RWPE1 (cell line): Measurements from ENCODE around the gene RNFT2.

Experiments used
- CTCF ChIA-PET: fragments of 350-600 bp; sonication (Branson Sonifier 250); formaldehyde crosslinking; extraction: SDS; loops from one replicate; lab custom pipeline; 2021; lab: Yijun Ruan, JAX
- POLR2A ChIA-PET: fragments of 400-600 bp; formaldehyde crosslinking; extraction: SDS; loops from one replicate; lab custom pipeline; 2020; ENCODE audit warnings: antibody characterized with exemption; ENCODE audit not compliant: low non-redundant PET; lab: Yijun Ruan, JAX
- DNase-seq: peaks from one replicate; pipeline ENCODE4 v3.0.0; 2012; ENCODE audit warnings: low spot score
- H3K27ac ChIP-seq: fragments of 450-650 bp; 2 replicates; pipeline ENCODE4 v1.5.1; 2017
- TF ChIP-seq, protein P1 (sequence below): fragments of 450-650 bp; conservative IDR thresholded peaks from 2 replicates; pipeline ENCODE4 v1.5.1; 2017; ENCODE audit warnings: low read depth, mild to moderate bottlenecking

RNFT2 gene

DNA sequence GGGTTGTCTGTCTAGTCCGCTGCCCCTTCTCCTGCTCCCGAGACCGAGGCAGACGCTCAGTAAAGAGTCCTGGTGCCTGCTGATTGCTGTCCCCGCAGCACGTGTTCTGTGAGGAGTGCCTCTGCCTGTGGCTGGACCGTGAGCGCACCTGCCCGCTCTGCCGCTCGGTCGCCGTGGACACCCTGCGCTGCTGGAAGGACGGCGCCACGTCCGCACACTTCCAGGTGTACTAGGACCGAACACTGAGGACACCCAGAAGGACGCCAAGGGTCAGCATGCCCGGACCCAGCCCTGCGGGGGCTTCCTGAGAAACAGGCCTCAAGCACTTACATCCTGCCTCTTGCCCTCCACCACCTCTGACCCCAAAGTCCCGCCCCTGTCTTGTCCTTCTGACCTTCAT lies 111.1 kb downstream of the RNFT2 start:
- H3K27ac ChIP-seq, result no peak overlapping the region
- POLR2A ChIA-PET, result no interaction called here
- TF ChIP-seq, protein P1, sequence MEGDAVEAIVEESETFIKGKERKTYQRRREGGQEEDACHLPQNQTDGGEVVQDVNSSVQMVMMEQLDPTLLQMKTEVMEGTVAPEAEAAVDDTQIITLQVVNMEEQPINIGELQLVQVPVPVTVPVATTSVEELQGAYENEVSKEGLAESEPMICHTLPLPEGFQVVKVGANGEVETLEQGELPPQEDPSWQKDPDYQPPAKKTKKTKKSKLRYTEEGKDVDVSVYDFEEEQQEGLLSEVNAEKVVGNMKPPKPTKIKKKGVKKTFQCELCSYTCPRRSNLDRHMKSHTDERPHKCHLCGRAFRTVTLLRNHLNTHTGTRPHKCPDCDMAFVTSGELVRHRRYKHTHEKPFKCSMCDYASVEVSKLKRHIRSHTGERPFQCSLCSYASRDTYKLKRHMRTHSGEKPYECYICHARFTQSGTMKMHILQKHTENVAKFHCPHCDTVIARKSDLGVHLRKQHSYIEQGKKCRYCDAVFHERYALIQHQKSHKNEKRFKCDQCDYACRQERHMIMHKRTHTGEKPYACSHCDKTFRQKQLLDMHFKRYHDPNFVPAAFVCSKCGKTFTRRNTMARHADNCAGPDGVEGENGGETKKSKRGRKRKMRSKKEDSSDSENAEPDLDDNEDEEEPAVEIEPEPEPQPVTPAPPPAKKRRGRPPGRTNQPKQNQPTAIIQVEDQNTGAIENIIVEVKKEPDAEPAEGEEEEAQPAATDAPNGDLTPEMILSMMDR, result no peak
- CTCF ChIA-PET, result no interaction called here
- DNase-seq, result no peak

DNA sequence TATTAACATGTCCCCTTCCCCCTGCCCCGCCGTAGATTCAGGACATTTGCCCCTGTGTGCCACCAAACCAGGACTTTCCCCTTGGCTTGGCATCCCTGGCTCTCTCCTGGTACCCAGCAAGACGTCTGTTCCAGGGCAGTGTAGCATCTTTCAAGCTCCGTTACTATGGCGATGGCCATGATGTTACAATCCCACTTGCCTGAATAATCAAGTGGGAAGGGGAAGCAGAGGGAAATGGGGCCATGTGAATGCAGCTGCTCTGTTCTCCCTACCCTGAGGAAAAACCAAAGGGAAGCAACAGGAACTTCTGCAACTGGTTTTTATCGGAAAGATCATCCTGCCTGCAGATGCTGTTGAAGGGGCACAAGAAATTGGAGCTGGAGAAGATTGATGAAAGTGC lies 114.2 kb downstream of the RNFT2 start:
- TF ChIP-seq, protein P1, result no peak
- POLR2A ChIA-PET, result interaction anchor here (0.6 kb wide), 1 partner anchor 108 kb away, joined by 3 read pairs; no protein-coding TSS in a partner anchor
- CTCF ChIA-PET, result interaction anchor here (0.5 kb wide), 1 partner anchor 14 kb away, joined by 3 read pairs; no protein-coding TSS in a partner anchor
- no peak overlapping the region for H3K27ac ChIP-seq
- DNase-seq, result no peak

DNA sequence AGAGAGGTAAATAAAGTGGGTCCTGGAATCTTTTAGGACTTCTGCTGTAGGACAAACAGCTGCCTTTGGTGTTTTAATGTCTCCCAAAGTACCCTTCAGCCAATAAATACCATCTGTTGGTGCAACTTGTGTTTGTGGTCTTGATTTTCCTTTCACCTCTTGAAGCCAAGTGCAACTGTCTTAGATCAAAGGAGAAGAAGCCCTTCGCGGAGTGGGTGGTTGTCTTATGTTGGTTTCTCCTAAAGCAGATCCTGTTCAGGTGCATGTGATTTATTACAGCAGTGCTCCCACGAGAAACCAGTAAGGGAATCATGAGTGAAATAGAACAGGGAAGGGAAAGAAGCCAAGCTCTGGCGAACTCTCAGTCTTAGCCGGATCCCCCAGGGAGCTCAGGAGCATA lies 115.4 kb downstream of the RNFT2 start:
- POLR2A ChIA-PET, result interaction anchor here (0.6 kb wide), 1 partner anchor 37 kb away, joined by 3 read pairs; no protein-coding TSS in a partner anchor
- DNase-seq, result no peak
- CTCF ChIA-PET, result interaction anchor here (0.6 to 0.7 kb wide), 2 partner anchors 49 to 1125 kb away, joined by 3 read pairs; no protein-coding TSS in a partner anchor
- TF ChIP-seq, protein P1, result no peak
- H3K27ac ChIP-seq, result no peak overlapping the region

DNA sequence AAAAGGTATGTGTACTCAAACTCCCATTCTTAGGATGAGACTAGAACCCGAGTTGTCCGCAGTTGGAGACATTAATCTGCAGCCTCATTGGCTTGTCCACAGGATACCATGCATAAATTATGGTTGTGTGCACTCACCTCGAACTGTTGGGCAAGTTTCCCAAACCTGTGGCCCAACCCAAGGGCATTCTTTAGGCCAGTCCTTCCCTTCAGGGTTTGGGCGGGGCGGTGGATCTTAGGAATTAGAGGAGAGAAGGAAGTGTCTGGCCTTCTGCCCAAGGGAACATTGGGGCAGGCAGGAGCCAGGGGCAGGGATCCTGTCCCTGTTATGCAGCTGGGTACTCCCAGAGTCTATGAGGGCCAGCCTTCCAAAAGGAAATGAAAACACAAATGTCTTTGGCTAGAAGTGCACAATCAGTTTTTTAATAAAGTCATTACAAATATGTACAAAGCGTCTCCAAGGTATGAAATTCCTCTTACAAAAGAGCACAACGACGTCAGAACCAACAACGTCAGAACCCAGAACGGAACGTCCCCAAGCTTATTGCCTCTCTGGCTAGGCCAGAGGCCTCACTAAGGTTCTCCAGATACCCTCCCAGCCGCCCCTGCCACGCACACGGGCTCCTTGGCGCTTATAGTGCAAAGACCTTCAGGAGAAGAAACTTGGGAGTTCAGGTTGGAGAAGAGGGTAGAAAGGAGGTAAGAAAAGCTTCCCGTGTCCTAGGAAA lies 117.8 kb downstream of the RNFT2 start:
- H3K27ac ChIP-seq, result peak overlapping the region; percentile 70
- CTCF ChIA-PET, result interaction anchor here (0.6 to 0.7 kb wide), 2 partner anchors 11 to 26 kb away, joined by 3 to 5 read pairs; no protein-coding TSS in a partner anchor
- POLR2A ChIA-PET, result no interaction called here
- TF ChIP-seq, protein P1, result no peak
- peak; percentile 75 for DNase-seq

DNA sequence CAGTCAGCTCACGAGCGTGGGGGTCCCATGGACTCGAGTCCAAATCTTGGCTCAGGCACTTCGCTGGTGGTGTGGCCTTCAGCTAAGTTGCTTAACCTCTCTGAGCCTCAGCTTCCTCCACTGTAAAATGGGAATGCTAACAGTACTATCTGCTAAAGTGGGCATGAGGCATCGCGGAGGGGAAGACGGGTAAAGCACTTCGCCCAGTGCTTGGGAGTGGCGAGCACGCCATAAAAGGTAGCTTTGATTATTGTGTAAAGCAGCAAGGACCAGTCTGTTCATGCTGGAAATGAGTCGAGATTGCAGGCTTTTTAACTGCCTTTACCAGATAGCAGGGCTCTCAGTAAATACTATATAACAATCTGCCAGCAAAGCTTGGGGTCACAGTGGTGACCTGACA lies 118.6 kb downstream of the RNFT2 start:
- H3K27ac ChIP-seq, result peak overlapping the region; percentile 70
- POLR2A ChIA-PET, result no interaction called here
- CTCF ChIA-PET, result interaction anchor here (0.6 to 0.7 kb wide), 3 partner anchors 10 to 145 kb away, joined by 3 to 5 read pairs (median 3); no protein-coding TSS in a partner anchor
- no peak for DNase-seq
- TF ChIP-seq, protein P1, result no peak

DNA sequence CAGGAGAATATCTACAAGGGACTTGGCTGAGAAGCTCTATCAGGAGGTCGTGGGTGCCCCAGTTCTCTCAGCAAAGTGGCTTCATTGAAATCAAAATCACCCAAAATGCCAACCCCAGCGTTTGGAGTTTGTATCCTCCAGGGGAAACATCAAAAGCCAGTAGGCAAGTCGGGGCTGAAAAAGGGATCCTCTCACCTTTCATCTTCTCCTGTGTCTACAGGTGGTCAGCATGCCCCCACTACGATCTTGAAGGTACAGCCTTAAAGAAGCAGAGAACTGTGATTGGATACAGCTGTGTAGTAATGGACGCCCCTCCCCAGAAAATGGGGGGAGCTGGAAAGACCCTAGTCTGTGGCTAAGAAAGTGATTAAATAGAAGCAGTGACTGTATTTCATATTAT lies 121.0 kb downstream of the RNFT2 start:
- ChIA-PET CTCF (no interaction called here), POLR2A (no interaction called here)
- TF ChIP-seq, protein P1, result no peak
- no peak overlapping the region for H3K27ac ChIP-seq
- DNase-seq, result no peak
